ENCODE results near the gene COL11A2.

The COL11A2 gene

GRCh38 chr6:33192671-33193602, 670 bp upstream of the COL11A2 start:
- no peak for DNase-seq (ENCODE audit: low read depth in 2 of 2)

DNA sequence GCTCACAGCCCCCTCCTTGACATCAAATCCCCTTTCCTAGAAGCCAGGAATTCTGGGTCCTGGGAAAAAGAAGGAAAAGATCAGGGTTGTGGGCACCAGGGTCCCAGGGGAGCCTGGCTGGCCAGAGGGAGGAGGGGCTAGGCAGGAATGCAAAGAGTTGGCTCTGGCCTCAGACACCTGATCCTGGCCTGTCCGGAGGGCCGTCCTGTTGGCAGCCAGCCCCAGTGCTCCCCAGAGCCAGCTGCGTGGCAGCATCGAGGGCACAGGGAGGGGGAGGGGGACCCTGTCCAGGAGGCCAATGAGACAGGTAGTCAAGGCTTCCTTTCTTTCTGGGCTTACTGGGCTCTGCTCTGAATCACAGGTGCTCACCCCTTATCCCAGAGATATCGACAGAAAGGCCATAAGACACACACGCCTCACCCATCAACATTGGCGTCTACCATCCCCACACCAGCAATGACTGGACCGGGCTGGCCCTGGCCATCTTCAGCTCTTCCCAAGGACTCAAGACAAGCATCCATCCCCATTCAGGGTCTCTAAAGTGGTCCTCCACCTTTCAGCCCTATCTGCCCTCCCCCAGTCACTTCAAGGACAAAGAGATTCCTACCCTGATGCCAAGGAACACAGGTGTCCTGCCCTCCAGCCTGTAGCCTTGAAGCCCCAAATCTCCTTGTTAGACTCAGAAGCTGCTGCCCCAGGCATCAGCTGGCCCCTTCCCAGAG, 723 bp downstream of the COL11A2 start:
- no peak for DNase-seq (ENCODE audit: low read depth in 2 of 2)

GRCh38 chr6:33190504-33191107, 1.7 kb downstream of the COL11A2 start:
- DNase-seq (ENCODE audit: low read depth in 2 of 2) = no peak

GRCh38 chr6:33189625-33190448, 2.4 kb downstream of the COL11A2 start:
- no peak for DNase-seq (ENCODE audit: low read depth in 2 of 2)

DNA sequence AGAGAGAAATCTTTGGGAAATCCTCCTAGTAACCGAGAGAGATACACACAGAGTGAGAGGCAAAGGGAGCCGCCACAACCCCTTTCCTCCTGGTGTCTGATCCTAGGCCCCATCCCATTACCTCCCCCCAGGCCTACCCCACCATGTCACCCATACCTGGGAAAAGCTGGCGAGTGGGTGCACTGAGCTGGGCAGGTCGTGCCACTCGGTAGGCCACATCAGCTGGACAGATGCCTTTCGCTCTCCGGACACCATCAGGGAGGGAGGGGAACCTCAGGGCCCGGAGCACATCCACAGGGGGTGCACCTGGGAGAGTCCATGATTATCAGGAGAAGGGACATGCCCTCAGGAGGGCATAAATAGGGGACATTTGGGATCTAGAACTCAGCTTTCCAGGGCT, 3.1 kb downstream of the COL11A2 start:
- DNase-seq (ENCODE audit: low read depth in 2 of 2) = no peak

DNA sequence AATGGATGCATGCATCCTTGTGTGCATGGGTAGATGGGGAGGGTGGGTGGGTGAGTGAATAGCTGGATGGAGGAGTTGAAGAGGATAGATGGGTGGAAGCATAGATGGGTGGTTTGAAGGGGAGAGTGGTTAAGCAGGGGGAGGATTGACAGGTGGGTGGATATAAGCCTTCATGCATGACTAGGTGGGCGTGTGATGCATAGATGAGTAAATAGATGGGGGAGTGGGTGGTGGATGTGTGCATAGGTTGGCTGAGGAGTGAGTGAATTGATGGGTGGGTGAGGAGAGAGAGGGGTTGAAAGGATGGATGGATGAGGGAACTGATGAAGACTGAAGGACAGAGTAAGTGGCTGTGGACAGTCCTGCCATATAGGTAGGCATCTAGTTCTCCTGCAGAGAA, 4.5 kb downstream of the COL11A2 start:
- DNase-seq (ENCODE audit: low read depth in 2 of 2) = no peak

- DNase-seq (ENCODE audit: low read depth in 2 of 2) = no peak
Observed at GRCh38 chr6:33185654-33186187, 6.5 kb downstream of the COL11A2 start.

DNA sequence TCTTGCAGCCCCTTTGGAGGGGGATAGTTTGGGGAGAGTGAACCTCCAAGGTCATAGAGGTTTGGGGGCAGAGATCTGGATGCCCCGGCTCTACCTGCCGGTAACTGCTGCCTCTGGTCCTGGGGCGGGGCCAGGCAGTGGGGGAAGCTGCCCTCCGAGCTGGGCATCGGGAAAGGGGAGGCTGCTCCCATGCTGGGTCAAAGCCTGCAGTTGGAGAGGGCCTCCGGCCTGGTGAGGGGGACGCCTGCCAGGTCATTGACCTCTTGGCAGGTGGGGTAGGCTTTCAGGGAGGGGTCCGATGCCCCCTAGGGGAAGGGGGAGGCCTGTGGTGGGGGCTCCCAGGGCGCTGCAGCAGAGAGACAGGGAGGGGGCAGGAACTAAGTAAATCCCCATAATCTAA, 7.1 kb downstream of the COL11A2 start:
- no peak for DNase-seq (ENCODE audit: low read depth in 2 of 2)

- no peak for DNase-seq (ENCODE audit: low read depth in 2 of 2)
Observed at GRCh38 chr6:33183071-33183683, 9.1 kb downstream of the COL11A2 start.

DNA sequence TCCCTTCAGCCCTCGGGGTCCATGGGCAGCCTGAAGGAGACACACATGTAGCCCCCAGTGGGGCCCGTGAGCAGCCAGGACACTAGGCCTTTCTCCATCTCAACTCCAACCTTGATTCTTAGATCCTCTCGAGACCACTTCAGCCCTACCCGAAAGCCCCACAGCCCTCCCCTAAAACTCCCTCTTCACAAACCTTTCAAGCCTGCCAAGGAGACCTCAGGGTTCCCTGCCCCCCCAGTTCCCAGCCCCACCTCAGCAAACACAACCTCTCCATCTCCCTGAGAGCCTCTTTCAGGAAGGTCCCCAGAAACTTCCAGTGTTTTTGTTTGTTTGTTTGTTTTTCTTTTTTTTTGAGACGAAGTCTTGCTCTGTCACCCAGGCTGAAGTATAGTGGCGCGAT, 11.1 kb downstream of the COL11A2 start:
- no peak for DNase-seq (ENCODE audit: low read depth in 2 of 2)

- DNase-seq (ENCODE audit: low read depth in 2 of 2) = no peak
Observed at GRCh38 chr6:33178755-33179475, 13.4 kb downstream of the COL11A2 start.

GRCh38 chr6:33177552-33178446, 14.5 kb downstream of the COL11A2 start:
- no peak for DNase-seq (ENCODE audit: low read depth in 2 of 2)

GRCh38 chr6:33176906-33177305, 15.4 kb downstream of the COL11A2 start:
- DNase-seq (ENCODE audit: low read depth in 2 of 2) = no peak

DNA sequence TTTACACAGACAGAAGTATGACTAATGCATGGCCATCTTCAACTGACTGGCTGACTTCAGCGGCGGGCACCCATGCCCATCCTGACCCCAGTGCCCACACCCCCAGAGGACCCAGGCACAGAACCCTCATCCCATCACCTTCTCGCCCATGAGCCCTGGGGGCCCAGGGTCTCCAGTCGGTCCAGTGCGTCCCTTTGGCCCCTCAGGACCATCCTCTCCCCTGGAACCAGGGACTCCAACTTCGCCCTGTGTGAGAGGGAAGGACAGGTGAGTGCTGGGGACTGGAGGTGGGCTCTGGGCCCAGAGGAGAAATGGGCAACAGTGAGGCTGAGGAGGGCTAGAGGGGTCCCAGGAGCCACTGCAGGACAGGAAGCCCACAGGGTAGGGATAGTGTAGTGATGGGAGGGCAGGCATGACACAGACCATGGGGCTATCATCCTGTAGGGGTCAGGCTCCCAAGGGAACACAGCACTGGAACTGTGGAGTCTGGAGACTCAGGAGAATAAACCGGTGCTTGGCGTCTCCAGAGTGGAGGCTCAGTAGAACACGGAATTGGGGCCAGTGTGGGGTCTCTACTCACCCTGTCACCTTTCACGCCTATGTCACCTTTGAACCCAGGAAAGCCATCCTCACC, 16.7 kb downstream of the COL11A2 start:
- DNase-seq (ENCODE audit: low read depth in 2 of 2) = no peak

- no peak for DNase-seq (ENCODE audit: low read depth in 2 of 2)
Observed at GRCh38 chr6:33174784-33175183, 17.5 kb downstream of the COL11A2 start.

DNA sequence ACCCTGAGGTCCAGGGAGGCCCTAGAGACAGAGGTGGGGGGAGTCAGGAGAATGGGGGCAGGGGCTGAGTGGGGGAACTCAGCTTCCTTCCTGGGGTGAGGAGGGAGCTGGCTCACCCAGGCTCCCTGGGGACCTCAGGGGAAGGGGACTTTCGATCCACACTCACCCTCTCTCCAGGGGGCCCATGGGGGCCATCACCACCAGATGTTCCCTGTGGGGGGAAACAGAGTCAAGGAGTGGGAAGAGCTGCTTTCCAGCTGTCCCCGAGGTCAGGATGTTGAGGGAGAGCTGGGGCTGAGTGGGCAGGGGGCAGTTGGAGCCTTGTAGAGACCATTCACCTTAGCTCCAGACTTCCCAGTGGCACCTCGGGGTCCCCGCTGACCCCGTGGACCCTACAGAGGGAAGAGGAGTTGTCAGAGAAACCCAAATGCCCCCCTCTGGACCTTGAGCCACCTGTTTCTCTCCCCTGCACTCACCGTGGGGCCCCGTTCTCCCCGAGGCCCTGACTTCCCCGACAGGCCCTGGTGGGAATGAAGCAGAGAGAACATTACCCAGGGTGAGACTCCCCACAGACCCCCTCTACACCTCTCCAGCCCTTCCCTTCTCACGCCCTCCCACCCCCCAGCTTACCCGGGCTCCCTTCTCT, 18.6 kb downstream of the COL11A2 start:
- DNase-seq (ENCODE audit: low read depth in 2 of 2) = no peak

- DNase-seq (ENCODE audit: low read depth in 2 of 2) = no peak
Observed at GRCh38 chr6:33172688-33173534, 19.4 kb downstream of the COL11A2 start.
